Testis (tissue), 3 donors: ENCODE data around the gene CES5A. TPM values are rescaled to one million over a fixed set of nuclear protein-coding genes. Genes with fewer than 3 reads are reported as not detected.
A peak's percentile ranks its signal among the peaks of the same experiment; 100 is the strongest.
"Not testable (repeated sequence)": the region's sequence is repeated elsewhere in the genome, so short reads cannot be mapped to it uniquely, and the experiment has no call there.

ENCODE experiments used
- DNase-seq: peaks from one replicate; pipeline ENCODE4 v3.0.0-alpha.2; 2019
- H3K27ac ChIP-seq, 2 donors: fragments of 200-600 bp; sonication (generic); one replicate each; pipeline ENCODE4 v1.5.1; 2019
- H3K27me3 ChIP-seq: fragments of 200-600 bp; sonication (generic); one replicate; pipeline ENCODE4 v1.5.1; 2019
- H3K36me3 ChIP-seq: fragments of 200-600 bp; sonication (generic); one replicate; pipeline ENCODE4 v1.5.1; 2017; ENCODE audit warnings: low read depth; ENCODE audit errors: missing control alignments
- H3K4me1 ChIP-seq: fragments of 200-600 bp; sonication (generic); one replicate; pipeline ENCODE4 v1.5.1; 2019
- H3K4me3 ChIP-seq, 2 donors: fragments of 200-600 bp; sonication (generic); one replicate each; pipeline ENCODE4 v1.5.1; 2017 to 2019
- H3K9me3 ChIP-seq: fragments of 200-600 bp; sonication (generic); one replicate; pipeline ENCODE4 v1.5.1; 2017
- POLR2A ChIP-seq: fragments of 450-650 bp; IDR thresholded peaks from one replicate; pipeline ENCODE4 v1.6.1; 2017; ENCODE audit warnings: antibody characterized with exemption, mild to moderate bottlenecking, moderate library complexity
- WGBS, 2 donors: methylation state at CpG; one replicate each; pipeline ENCODE4 v1.1.5; 2018; 5-methylcytosine and 5-hydroxymethylcytosine counted together
- intact Hi-C: fragments of 100-400 bp; cut with DNase I; formaldehyde crosslinking; loops from one replicate; pipeline ENCODE4 v1.15.1; 2023; ENCODE audit warnings: low total_unique reads
- polyA plus RNA-seq: library from polyadenylated mRNA; stranded (reverse); fragments of 350-450 nt; fragmentation: Illumina TruSeq; extraction: RNeasy Lipid Tissue Mini Kit (QIAGEN cat#74804); gene quantifications from one replicate; pipeline ENCODE4 v1.2.3, GENCODE V29; 2014; ENCODE audit warnings: low read depth, low replicate concordance; ENCODE audit not compliant: insufficient read depth
- total RNA-seq, 2 donors: library from RNA; depleted of rRNA; stranded (reverse); fragments of >200 nt; gene quantifications; one replicate each; pipeline ENCODE4 v1.2.3, GENCODE V29; 2016
- TF ChIP-seq, protein P1 (sequence below), 3 experiments: fragments of 450-650 bp in 2 of 3; fragments of 200-600 bp in 1 of 3; sonication (generic) in 1 of 3; IDR thresholded peaks; one replicate each; pipeline ENCODE4 v1.5.1; 2016 to 2019; ENCODE audit warnings: antibody characterized with exemption in 3 of 3, mild to moderate bottlenecking in 2 of 3, moderate library complexity in 1 of 3

The CES5A gene
- total and polyA plus RNA-seq, 3 donors from 2014 or later = 0.83 to 1.5 TPM; not detected in 1

DNA sequence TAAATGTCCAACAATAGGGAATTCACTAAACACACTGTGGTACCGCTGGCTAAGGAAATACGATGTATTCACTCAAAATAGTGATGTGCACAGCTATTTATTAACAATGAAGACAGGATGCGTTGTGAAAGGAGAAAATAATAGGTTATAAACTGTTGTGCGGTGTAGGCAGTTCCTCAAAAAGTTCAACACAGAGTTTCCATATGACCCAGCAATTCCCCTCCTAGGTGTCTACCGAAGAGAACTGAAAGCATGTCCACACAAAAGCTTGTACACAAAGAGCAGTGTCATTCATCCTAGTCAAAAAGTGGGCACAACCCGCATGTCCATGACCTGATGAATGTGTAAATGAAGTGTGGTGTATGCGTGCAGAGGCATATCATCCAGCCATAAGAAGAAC lies 41.1 kb downstream of the CES5A start:
- no peak for DNase-seq
- no peaks in the 10 kb centered on the region for H3K27me3 ChIP-seq
- intact Hi-C loops = no loop called here
- no peaks in the 10 kb centered on the region for H3K9me3 ChIP-seq
- no peak for TF ChIP-seq POLR2A
- TF ChIP-seq, protein P1, sequence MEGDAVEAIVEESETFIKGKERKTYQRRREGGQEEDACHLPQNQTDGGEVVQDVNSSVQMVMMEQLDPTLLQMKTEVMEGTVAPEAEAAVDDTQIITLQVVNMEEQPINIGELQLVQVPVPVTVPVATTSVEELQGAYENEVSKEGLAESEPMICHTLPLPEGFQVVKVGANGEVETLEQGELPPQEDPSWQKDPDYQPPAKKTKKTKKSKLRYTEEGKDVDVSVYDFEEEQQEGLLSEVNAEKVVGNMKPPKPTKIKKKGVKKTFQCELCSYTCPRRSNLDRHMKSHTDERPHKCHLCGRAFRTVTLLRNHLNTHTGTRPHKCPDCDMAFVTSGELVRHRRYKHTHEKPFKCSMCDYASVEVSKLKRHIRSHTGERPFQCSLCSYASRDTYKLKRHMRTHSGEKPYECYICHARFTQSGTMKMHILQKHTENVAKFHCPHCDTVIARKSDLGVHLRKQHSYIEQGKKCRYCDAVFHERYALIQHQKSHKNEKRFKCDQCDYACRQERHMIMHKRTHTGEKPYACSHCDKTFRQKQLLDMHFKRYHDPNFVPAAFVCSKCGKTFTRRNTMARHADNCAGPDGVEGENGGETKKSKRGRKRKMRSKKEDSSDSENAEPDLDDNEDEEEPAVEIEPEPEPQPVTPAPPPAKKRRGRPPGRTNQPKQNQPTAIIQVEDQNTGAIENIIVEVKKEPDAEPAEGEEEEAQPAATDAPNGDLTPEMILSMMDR (IDR thresholded peaks at IDR 0.05) = no peak
- H3K4me3 ChIP-seq = no peak overlapping the region
- 75 to 81% methylated on average over 7 of the region's 7 CpGs for WGBS, 2 donors
- H3K27ac ChIP-seq = no peak overlapping the region
- H3K36me3 ChIP-seq = no peaks in the 10 kb centered on the region
- H3K4me1 ChIP-seq = no peaks in the 10 kb centered on the region

DNA sequence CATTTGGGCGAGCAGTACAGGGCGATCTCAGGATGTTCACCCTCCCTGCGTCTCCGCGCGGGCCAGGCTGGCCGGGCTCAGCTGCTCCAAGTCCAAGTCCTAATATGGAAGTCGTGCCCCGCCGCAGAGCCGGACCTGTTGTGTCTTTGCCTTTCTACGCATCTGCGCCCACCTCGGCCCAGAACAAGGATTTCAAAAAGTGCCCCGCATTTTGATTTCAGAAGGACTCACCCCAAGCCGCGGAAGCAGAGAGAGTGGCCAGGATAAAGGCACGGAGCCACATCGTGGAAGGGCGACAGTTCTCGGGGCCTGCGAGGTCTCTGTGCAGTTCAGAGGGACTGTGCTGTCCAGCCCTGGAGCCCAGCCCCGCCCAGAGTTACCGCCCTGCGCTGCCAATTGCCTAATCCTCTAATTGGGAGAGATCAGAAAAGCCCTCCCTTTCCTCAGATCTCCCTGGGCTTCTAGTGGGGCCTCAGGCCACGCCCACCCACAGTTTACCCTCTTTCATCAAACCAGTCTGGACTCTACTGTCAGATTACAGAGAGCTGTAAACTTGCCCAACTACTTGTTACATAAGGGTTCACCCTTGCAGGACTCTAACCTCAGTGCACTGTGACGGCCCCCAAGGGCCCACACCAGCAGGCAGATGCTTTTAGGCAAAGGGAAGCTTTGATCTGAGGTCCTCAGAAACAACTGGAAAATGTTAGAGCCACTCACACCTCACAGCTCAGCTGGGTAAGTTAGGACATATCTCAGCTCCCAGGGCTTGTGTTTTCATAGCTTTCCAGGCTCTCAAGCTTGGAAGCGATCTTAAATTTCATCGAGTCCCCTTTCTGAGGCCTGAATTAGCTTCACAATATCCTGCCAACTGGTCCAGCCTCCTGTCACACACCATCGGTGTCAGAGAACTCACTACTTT lies 42.1 kb downstream of the CES5A start, which contains the start of gene CES1:
CES1 (minus strand) TSS at position 324 of the 919 bp plus-strand sequence; CDS start at position 283, 41 bp downstream.
- WGBS, 2 donors = 54 to 55% methylated on average over 19 to 30 of the region's 30 CpGs
- Histone ChIP-seq H3K9me3 (no peaks in the 10 kb centered on the region), H3K27ac (no peak within 1 kb of the TSS), H3K4me1 (no peaks in the 10 kb centered on the region), H3K36me3 (no peaks in the 10 kb centered on the region), H3K4me3 (peak within 1 kb of the TSS in 1 of 2 donors; percentile 4), H3K27me3 (no peaks in the 10 kb centered on the region)
- TF ChIP-seq, protein P1 (IDR thresholded peaks at IDR 0.05) = no peak
- no peak for TF ChIP-seq POLR2A
- intact Hi-C loops = no loop called here
- peak; percentile 24 for DNase-seq

DNA sequence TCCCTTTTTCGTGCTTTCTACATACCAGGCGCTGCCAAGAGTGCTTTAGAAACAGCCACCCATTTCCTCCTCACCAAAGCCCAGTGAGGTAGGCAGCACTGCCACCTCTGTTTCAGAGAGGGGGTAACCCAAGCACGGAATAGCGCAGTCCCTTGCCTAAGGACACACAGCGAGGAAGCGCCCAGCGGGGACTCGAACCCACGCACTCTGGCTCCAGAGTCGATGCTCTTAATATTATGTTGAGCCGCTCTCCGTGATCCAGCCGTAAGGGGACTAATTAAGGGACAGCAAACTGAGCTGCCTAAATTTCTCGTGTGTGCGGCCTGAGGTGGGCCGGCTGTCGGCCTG lies 42.8 kb downstream of the CES5A start:
- peak overlapping the region in 1 of 2 donors; percentile 4 for H3K4me3 ChIP-seq
- intact Hi-C loops = no loop called here
- DNase-seq = no peak

DNA sequence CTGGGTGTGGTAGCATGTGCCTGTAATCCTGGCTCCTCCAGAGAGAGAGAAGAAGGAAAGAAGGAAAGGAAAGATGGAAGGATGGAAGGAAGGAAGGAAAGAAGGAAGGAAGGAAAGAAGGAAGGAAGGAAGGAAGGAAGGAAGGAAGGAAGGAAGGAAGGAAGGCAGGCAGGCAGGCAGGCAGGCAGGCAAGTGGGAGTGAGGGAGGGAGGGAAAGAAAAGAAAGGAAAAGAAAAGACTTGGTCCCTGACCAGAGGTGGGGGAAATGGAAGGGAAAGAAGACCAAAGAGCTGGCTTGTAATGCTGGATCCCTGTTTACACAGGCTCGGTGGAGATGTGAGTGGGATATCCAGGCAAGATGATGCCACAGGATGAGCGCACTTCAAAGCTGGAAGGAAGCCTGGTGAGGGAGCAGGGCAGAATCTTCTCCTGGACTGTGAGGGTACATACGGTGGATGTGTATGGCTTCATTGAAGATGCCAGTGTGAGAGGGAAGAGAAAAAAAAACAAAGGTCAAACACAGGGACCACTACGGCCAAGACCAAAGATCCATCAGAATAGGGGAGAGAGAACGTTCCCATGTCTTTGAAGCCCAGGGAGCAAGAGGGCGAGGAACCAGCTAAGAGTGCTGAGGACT lies 44.4 kb downstream of the CES5A start:
- intact Hi-C loops = no loop called here
- WGBS, 2 donors = 80 to 82% methylated on average over 6 of the region's 6 CpGs

More for the DNA sequence above, 42.8 kb downstream of the CES5A start:
- no peak for TF ChIP-seq POLR2A
- TF ChIP-seq, protein P1 (IDR thresholded peaks at IDR 0.05) = no peak
- Histone ChIP-seq H3K4me1 (no peaks in the 10 kb centered on the region), H3K27ac (no peak overlapping the region), H3K9me3 (no peaks in the 10 kb centered on the region), H3K36me3 (no peaks in the 10 kb centered on the region), H3K27me3 (no peaks in the 10 kb centered on the region)
- WGBS, 2 donors = 58 to 67% methylated on average over 17 of the region's 17 CpGs

DNA sequence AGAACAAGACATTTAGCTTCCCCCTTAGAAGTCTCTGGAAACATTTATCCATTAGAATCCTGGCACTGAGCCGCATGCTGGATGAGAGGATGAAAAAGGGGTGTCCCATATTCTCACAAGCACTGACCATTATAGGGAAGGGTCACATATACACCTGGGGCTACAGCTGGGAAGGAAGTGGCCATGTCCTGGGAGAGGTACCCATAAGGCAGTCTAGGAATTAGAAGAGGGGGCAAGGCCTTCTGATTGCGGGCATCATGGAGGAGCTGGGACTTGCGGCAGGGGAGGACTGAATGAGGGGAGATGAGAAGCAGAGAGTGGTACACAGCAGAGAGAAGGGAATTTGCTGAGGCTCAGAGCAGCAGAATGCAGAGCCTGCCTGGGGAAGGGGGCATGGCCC lies 45.9 kb downstream of the CES5A start:
- H3K36me3 ChIP-seq, H3K27me3 ChIP-seq, H3K4me3 ChIP-seq, H3K27ac ChIP-seq, H3K9me3 ChIP-seq, intact Hi-C loops, DNase-seq, H3K4me1 ChIP-seq: not testable (repeated sequence)
- WGBS, 2 donors = 88 to 95% methylated on average over 3 of the region's 3 CpGs

More for the DNA sequence above, 44.4 kb downstream of the CES5A start:
- H3K4me1 ChIP-seq = no peaks in the 10 kb centered on the region
- no peak overlapping the region for H3K4me3 ChIP-seq
- TF ChIP-seq, protein P1 (IDR thresholded peaks at IDR 0.05) = no peak
- no peak for TF ChIP-seq POLR2A
- no peak for DNase-seq
- H3K27me3 ChIP-seq = no peaks in the 10 kb centered on the region
- H3K9me3 ChIP-seq = no peaks in the 10 kb centered on the region
- H3K27ac ChIP-seq = no peak overlapping the region
- H3K36me3 ChIP-seq = no peaks in the 10 kb centered on the region
